ENCODE results near the gene CDH13.

GRCh38 chr16:83336603-83337002, 709.8 kb downstream of the CDH13 start:
- TF ChIP-seq CTCF (IDR thresholded peaks at IDR 0.05), result no peak
- no peak for TF ChIP-seq POLR2A (IDR thresholded peaks at IDR 0.05)

Data from adrenal gland (tissue), 5 donors.